ENCODE measurements around the gene PGLYRP4.

The PGLYRP4 gene

DNA sequence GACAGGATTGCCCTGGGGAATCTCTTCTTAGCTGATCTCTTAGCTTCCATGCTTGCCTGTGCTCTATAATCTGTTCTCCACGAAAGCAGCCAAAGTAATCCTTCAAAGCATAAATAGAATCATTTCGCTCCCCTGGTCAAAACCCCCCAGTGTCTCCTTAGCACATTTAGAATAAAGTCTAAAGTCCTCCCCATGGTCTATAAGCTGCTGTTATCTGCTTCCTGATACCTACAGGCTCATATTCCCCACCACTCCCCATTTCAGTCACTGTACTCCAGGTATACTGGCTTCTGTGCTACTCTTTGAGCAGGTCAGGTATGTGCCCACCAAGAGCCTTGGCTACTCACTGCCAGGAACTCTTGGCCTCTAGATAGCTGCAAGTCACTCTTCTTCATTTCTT is 23.9 kb upstream of the PGLYRP4 start:
- no peak overlapping the region for H3K27ac ChIP-seq
- peaks cover 100% of the 10 kb centered on the region for H3K27me3 ChIP-seq (ENCODE audit: insufficient read depth, low read depth, severe bottlenecking)
- TF ChIP-seq, protein P1, sequence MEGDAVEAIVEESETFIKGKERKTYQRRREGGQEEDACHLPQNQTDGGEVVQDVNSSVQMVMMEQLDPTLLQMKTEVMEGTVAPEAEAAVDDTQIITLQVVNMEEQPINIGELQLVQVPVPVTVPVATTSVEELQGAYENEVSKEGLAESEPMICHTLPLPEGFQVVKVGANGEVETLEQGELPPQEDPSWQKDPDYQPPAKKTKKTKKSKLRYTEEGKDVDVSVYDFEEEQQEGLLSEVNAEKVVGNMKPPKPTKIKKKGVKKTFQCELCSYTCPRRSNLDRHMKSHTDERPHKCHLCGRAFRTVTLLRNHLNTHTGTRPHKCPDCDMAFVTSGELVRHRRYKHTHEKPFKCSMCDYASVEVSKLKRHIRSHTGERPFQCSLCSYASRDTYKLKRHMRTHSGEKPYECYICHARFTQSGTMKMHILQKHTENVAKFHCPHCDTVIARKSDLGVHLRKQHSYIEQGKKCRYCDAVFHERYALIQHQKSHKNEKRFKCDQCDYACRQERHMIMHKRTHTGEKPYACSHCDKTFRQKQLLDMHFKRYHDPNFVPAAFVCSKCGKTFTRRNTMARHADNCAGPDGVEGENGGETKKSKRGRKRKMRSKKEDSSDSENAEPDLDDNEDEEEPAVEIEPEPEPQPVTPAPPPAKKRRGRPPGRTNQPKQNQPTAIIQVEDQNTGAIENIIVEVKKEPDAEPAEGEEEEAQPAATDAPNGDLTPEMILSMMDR (IDR thresholded peaks at IDR 0.05; ENCODE audit: low read depth, low read length) = no peak
- peaks cover 26% of the 10 kb centered on the region for H3K9me3 ChIP-seq (ENCODE audit: severe bottlenecking)
- no peak for DNase-seq
- no peaks in the 10 kb centered on the region for H3K36me3 ChIP-seq
- H3K4me3 ChIP-seq (ENCODE audit: low read depth, low read length) = no peak overlapping the region

GRCh38 chr1:153371231-153371630 is 22.6 kb upstream of the PGLYRP4 start:
- Histone ChIP-seq H3K36me3 (no peaks in the 10 kb centered on the region), H3K27ac (no peak overlapping the region), H3K27me3 (ENCODE audit: insufficient read depth, low read depth, severe bottlenecking) (peaks cover 98% of the 10 kb centered on the region), H3K9me3 (ENCODE audit: severe bottlenecking) (peaks cover 22% of the 10 kb centered on the region), H3K4me3 (ENCODE audit: low read depth, low read length) (no peak overlapping the region)
- TF ChIP-seq, protein P1 (IDR thresholded peaks at IDR 0.05; ENCODE audit: low read depth, low read length) = no peak
- DNase-seq = no peak

- no peak overlapping the region for H3K4me3 ChIP-seq (ENCODE audit: low read depth, low read length)
- H3K9me3 ChIP-seq (ENCODE audit: severe bottlenecking) = peaks cover 15% of the 10 kb centered on the region
- H3K27ac ChIP-seq = no peak overlapping the region
- TF ChIP-seq, protein P1 (IDR thresholded peaks at IDR 0.05; ENCODE audit: low read depth, low read length) = no peak
- H3K27me3 ChIP-seq (ENCODE audit: insufficient read depth, low read depth, severe bottlenecking) = peaks cover 98% of the 10 kb centered on the region
- no peak for DNase-seq
- no peaks in the 10 kb centered on the region for H3K36me3 ChIP-seq
Measured at GRCh38 chr1:153370146-153370545, 21.5 kb upstream of the PGLYRP4 start.

DNA sequence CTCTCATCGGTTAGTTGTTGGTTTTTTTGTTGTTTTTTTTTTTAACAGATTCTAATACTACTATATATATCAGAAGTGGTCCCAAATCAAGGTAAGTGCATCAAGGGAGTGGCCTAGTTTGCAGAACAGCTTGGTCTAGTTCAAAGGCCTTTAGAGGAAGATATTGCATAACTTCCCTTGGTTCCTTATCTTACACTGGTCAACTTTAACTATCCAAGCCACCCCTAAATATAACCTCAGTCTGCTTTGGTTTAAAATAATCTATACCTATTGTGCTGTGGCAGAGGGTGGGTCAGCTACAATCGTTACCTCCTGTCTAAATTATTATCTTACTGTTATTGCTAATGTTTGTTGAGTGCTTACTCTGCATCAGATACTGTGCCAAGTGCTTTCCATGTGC is 19.9 kb upstream of the PGLYRP4 start:
- no peak for DNase-seq
- TF ChIP-seq, protein P1 (IDR thresholded peaks at IDR 0.05; ENCODE audit: low read depth, low read length) = no peak
- H3K27ac ChIP-seq = no peak overlapping the region
- H3K4me3 ChIP-seq (ENCODE audit: low read depth, low read length) = no peak overlapping the region
- H3K9me3 ChIP-seq (ENCODE audit: severe bottlenecking) = peaks cover 9% of the 10 kb centered on the region
- H3K36me3 ChIP-seq = no peaks in the 10 kb centered on the region
- peaks cover 98% of the 10 kb centered on the region for H3K27me3 ChIP-seq (ENCODE audit: insufficient read depth, low read depth, severe bottlenecking)

DNA sequence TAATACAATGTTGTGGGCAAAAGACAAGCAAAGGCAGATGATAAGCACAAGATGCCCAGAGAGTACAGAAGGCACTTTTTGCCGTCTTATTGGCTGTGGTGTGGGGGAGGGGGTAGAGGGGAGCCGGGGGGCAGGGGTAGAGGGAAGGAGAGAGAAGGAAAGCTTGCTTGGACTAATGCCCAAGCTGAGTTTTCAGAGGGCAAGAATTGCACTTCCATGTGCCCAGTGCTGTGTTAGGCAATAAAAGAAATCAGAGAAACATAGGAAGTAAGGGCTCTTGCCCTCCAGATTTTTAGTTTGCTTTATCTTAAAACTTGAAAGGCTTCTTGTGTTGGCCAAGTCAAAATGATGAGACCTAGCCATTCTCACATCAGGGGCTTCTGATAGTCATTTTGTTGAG is 18.4 kb upstream of the PGLYRP4 start:
- DNase-seq = no peak
- TF ChIP-seq, protein P1 (IDR thresholded peaks at IDR 0.05; ENCODE audit: low read depth, low read length) = no peak
- no peak overlapping the region for H3K4me3 ChIP-seq (ENCODE audit: low read depth, low read length)
- H3K27me3 ChIP-seq (ENCODE audit: insufficient read depth, low read depth, severe bottlenecking) = peaks cover 98% of the 10 kb centered on the region
- no peaks in the 10 kb centered on the region for H3K36me3 ChIP-seq
- no peak overlapping the region for H3K27ac ChIP-seq
- H3K9me3 ChIP-seq (ENCODE audit: severe bottlenecking) = peaks cover 9% of the 10 kb centered on the region

GRCh38 chr1:153366261-153366660 is 17.6 kb upstream of the PGLYRP4 start:
- Histone ChIP-seq H3K36me3 (no peaks in the 10 kb centered on the region), H3K27ac (no peak overlapping the region), H3K27me3 (ENCODE audit: insufficient read depth, low read depth, severe bottlenecking) (peaks cover 98% of the 10 kb centered on the region), H3K4me3 (ENCODE audit: low read depth, low read length) (no peak overlapping the region), H3K9me3 (ENCODE audit: severe bottlenecking) (peaks cover 9% of the 10 kb centered on the region)
- TF ChIP-seq, protein P1 (IDR thresholded peaks at IDR 0.05; ENCODE audit: low read depth, low read length) = no peak
- no peak for DNase-seq

Measured in WERI-Rb-1 (cell line).